Esophagus squamous epithelium (tissue), 4 donors: ENCODE results near the gene RPL18.
A peak's percentile ranks its signal among the peaks of the same experiment; 100 is the strongest.

Experiments used
- POLR2A ChIP-seq, 4 donors: fragments of 450-650 bp; IDR thresholded peaks; one replicate each; pipeline ENCODE4 v1.6.1; 2017; ENCODE audit warnings: antibody characterized with exemption in 4 of 4, mild to moderate bottlenecking in 4 of 4, moderate library complexity in 3 of 4
- TF ChIP-seq, protein P1 (sequence below), 6 experiments: fragments of 450-650 bp in 4 of 6; fragments of 200-600 bp in 2 of 6; sonication (generic) in 2 of 6; IDR thresholded peaks; one replicate each; pipeline ENCODE4 v1.5.1; 2016 to 2019; ENCODE audit warnings: antibody characterized with exemption in 6 of 6, mild to moderate bottlenecking in 4 of 6, moderate library complexity in 4 of 6

DNA sequence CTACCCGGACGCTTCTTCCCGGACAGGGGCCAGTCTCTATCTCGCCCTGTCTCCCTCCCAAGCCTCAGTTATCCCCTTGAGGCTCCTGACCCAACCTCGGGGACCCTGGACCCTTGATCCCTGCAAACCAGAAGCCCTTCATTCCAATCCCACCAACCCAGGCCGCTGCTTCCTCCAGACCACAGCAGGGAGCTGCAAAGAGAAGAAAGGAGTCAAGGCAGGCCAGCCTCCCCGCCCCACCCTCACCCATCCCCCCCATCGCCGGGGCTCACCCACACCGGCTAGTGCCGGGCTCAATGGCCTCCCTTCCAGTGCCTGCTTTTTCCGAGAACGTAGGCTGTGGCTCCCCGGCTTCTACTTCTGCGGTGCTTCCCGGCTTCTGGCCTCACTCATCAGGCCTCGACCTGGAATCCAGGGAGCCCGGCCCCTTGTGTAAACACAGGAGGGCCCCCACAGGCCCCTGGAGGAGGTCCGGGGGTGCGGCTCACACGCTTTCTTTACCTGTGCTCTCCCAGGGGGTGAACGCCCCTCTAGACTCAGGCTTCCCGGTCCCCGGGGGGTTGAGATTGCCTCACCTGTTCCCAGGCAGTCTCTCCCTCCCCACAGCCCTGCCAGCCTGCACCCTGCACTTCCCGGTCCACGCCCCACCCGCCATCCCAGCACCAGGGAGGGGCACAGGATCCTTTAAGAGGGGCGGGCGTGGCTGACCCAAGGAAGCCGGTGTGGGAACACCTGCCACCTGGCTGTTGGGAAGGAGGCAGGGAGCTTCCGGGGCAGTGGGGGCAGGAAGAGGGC, 4.3 kb downstream of the RPL18 start, which contains the start of gene FAM83E:
- TF ChIP-seq, protein P1, sequence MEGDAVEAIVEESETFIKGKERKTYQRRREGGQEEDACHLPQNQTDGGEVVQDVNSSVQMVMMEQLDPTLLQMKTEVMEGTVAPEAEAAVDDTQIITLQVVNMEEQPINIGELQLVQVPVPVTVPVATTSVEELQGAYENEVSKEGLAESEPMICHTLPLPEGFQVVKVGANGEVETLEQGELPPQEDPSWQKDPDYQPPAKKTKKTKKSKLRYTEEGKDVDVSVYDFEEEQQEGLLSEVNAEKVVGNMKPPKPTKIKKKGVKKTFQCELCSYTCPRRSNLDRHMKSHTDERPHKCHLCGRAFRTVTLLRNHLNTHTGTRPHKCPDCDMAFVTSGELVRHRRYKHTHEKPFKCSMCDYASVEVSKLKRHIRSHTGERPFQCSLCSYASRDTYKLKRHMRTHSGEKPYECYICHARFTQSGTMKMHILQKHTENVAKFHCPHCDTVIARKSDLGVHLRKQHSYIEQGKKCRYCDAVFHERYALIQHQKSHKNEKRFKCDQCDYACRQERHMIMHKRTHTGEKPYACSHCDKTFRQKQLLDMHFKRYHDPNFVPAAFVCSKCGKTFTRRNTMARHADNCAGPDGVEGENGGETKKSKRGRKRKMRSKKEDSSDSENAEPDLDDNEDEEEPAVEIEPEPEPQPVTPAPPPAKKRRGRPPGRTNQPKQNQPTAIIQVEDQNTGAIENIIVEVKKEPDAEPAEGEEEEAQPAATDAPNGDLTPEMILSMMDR (IDR thresholded peaks at IDR 0.05): peak in 4 of 6 experiments; percentile 14 to 55 (median 42)
- TF ChIP-seq POLR2A (IDR thresholded peaks at IDR 0.05): peak in 2 of 4 donors; percentile 25 to 45
